GM19193 (cell line): ENCODE measurements around the gene MRPL2.
A peak's percentile ranks its signal among the peaks of the same experiment; 100 is the strongest.

Experiments
- POLR2A ChIP-seq: IDR thresholded peaks from 4 replicates; pipeline ENCODE4 v1.6.1; 2011; ENCODE audit not compliant: insufficient read depth, insufficient read length; ENCODE audit errors: extremely low read depth

The MRPL2 gene

GRCh38 chr6:43074847-43075669, 15.8 kb upstream of the MRPL2 start:
- TF ChIP-seq POLR2A, result no peak

- TF ChIP-seq POLR2A, result no peak
These were observed 10.9 kb upstream of the MRPL2 start for GRCh38 chr6:43070028-43070632.

- no peak for TF ChIP-seq POLR2A
These were observed 3.6 kb upstream of the MRPL2 start for GRCh38 chr6:43062818-43063217.

- TF ChIP-seq POLR2A, result no peak
These were observed 2.6 kb upstream of the MRPL2 start for GRCh38 chr6:43061861-43062260.

- TF ChIP-seq POLR2A, result no peak
These were observed 1.8 kb upstream of the MRPL2 start for GRCh38 chr6:43060755-43061633.

- TF ChIP-seq POLR2A, result no peak
These were observed 960 bp upstream of the MRPL2 start for GRCh38 chr6:43060034-43060754.

- no peak for TF ChIP-seq POLR2A
These were observed 703 bp downstream of the MRPL2 start for GRCh38 chr6:43058531-43058930.

GRCh38 chr6:43055966-43056365, 3.3 kb downstream of the MRPL2 start:
- no peak for TF ChIP-seq POLR2A

- no peak for TF ChIP-seq POLR2A
These were observed 4.9 kb downstream of the MRPL2 start for GRCh38 chr6:43054206-43054943.

- peak; percentile 87 for TF ChIP-seq POLR2A
These were observed 5.6 kb downstream of the MRPL2 start, which contains the start of gene CUL7 for GRCh38 chr6:43053545-43054205. TSS of gene CUL7 (minus strand) at chr6:43053851. CDS start at chr6:43052788, 1,063 bp downstream.

- no peak for TF ChIP-seq POLR2A
These were observed 6.2 kb downstream of the MRPL2 start for GRCh38 chr6:43052842-43053544.

GRCh38 chr6:43052225-43052841, 6.9 kb downstream of the MRPL2 start:
- TF ChIP-seq POLR2A, result no peak
